ENCODE data around the gene BCL11B.

- TF ChIP-seq RBM39 (optimal IDR thresholded peaks at IDR 0.05; ENCODE audit: low read depth, low read length) = no peak
- TF ChIP-seq RNF2 (IDR thresholded peaks at IDR 0.05) = no peak
- no peak for TF ChIP-seq TCF7L2 (IDR thresholded peaks at IDR 0.05; ENCODE audit: low read depth, low read length)
- TF ChIP-seq ZNF24 (IDR thresholded peaks at IDR 0.05) = no peak
Observed at GRCh38 chr14:99216191-99216590, 55.8 kb downstream of the BCL11B start.
